HG03095 (cell line): ENCODE measurements around the gene MAFF.

ENCODE experiments used
- ATAC-seq: cut with Tn5 transposase; IDR thresholded peaks from one replicate; pipeline ENCODE4 v1.9.1; 2021; ENCODE audit warnings: moderate library complexity; ENCODE audit not compliant: unreplicated experiment

Gene MAFF

GRCh38 chr22:38246046-38246658 lies 44.4 kb downstream of the MAFF start:
- no peak for ATAC-seq

- ATAC-seq, result no peak
These were observed 44.9 kb downstream of the MAFF start for GRCh38 chr22:38246692-38247091.

GRCh38 chr22:38247713-38248112 lies 45.9 kb downstream of the MAFF start:
- ATAC-seq, result no peak

GRCh38 chr22:38248280-38248679 lies 46.5 kb downstream of the MAFF start:
- no peak for ATAC-seq

- no peak for ATAC-seq
These were observed 47.5 kb downstream of the MAFF start for GRCh38 chr22:38249301-38249700.

GRCh38 chr22:38249803-38250642 lies 48.2 kb downstream of the MAFF start:
- ATAC-seq, result no peak

- ATAC-seq, result no peak
These were observed 49.0 kb downstream of the MAFF start for GRCh38 chr22:38250643-38251340.

- no peak for ATAC-seq
These were observed 49.5 kb downstream of the MAFF start for GRCh38 chr22:38251341-38251692.

GRCh38 chr22:38255697-38256096 lies 53.9 kb downstream of the MAFF start:
- no peak for ATAC-seq

GRCh38 chr22:38257181-38257580 lies 55.4 kb downstream of the MAFF start:
- no peak for ATAC-seq

GRCh38 chr22:38257650-38258250 lies 56.0 kb downstream of the MAFF start:
- ATAC-seq, result no peak

- ATAC-seq, result no peak
These were observed 57.1 kb downstream of the MAFF start for GRCh38 chr22:38258895-38259294.

- ATAC-seq, result no peak
These were observed 57.6 kb downstream of the MAFF start for GRCh38 chr22:38259370-38259769.

GRCh38 chr22:38260761-38261681 lies 59.2 kb downstream of the MAFF start:
- ATAC-seq, result no peak

GRCh38 chr22:38262051-38262795 lies 60.4 kb downstream of the MAFF start:
- ATAC-seq, result no peak

- no peak for ATAC-seq
These were observed 62.6 kb downstream of the MAFF start for GRCh38 chr22:38264322-38264843.
